Measurements from ENCODE around the gene TBX3. TPM values are rescaled to one million over a fixed set of nuclear protein-coding genes. Genes with fewer than 3 reads are reported as not detected.

TBX3 gene
- total RNA-seq, 1 donor from 2014 or later: 3.0 TPM

GRCh38 chr12:114704096-114704495 is 20.1 kb upstream of the TBX3 start:
- no peak for DNase-seq
- Mint-ChIP-seq H3K36me3 (ENCODE audit: unreplicated experiment) (no peaks in the 10 kb centered on the region), H3K4me1 (ENCODE audit: low read depth, unreplicated experiment) (no peaks in the 10 kb centered on the region), H3K27me3 (ENCODE audit: unreplicated experiment) (peaks cover 33% of the 10 kb centered on the region), H3K9me3 (ENCODE audit: unreplicated experiment) (peaks cover 3% of the 10 kb centered on the region), H3K4me3 (ENCODE audit: unreplicated experiment) (no peak overlapping the region), H3K27ac (ENCODE audit: unreplicated experiment) (no peak overlapping the region)
- TF ChIP-seq CTCF (IDR thresholded peaks at IDR 0.05; ENCODE audit: partially characterized antibody, unreplicated experiment): no peak

GRCh38 chr12:114703060-114703493 is 19.1 kb upstream of the TBX3 start:
- no peak overlapping the region for H3K4me3 Mint-ChIP-seq (ENCODE audit: unreplicated experiment)
- H3K27ac Mint-ChIP-seq (ENCODE audit: unreplicated experiment): no peak overlapping the region
- no peaks in the 10 kb centered on the region for H3K4me1 Mint-ChIP-seq (ENCODE audit: low read depth, unreplicated experiment)
- no peaks in the 10 kb centered on the region for H3K36me3 Mint-ChIP-seq (ENCODE audit: unreplicated experiment)
- no peak for TF ChIP-seq CTCF (IDR thresholded peaks at IDR 0.05; ENCODE audit: partially characterized antibody, unreplicated experiment)
- no peak for DNase-seq
- H3K27me3 Mint-ChIP-seq (ENCODE audit: unreplicated experiment): peaks cover 40% of the 10 kb centered on the region
- H3K9me3 Mint-ChIP-seq (ENCODE audit: unreplicated experiment): peaks cover 5% of the 10 kb centered on the region

GRCh38 chr12:114702462-114702861 is 18.5 kb upstream of the TBX3 start:
- H3K4me3 Mint-ChIP-seq (ENCODE audit: unreplicated experiment): no peak overlapping the region
- TF ChIP-seq CTCF (IDR thresholded peaks at IDR 0.05; ENCODE audit: partially characterized antibody, unreplicated experiment): no peak
- peaks cover 5% of the 10 kb centered on the region for H3K9me3 Mint-ChIP-seq (ENCODE audit: unreplicated experiment)
- peaks cover 1% of the 10 kb centered on the region for H3K4me1 Mint-ChIP-seq (ENCODE audit: low read depth, unreplicated experiment)
- no peak for DNase-seq
- H3K36me3 Mint-ChIP-seq (ENCODE audit: unreplicated experiment): no peaks in the 10 kb centered on the region
- peaks cover 43% of the 10 kb centered on the region for H3K27me3 Mint-ChIP-seq (ENCODE audit: unreplicated experiment)
- no peak overlapping the region for H3K27ac Mint-ChIP-seq (ENCODE audit: unreplicated experiment)

GRCh38 chr12:114701553-114701952 is 17.6 kb upstream of the TBX3 start:
- peaks cover 5% of the 10 kb centered on the region for H3K9me3 Mint-ChIP-seq (ENCODE audit: unreplicated experiment)
- H3K27me3 Mint-ChIP-seq (ENCODE audit: unreplicated experiment): peaks cover 46% of the 10 kb centered on the region
- no peak for DNase-seq
- no peak for TF ChIP-seq CTCF (IDR thresholded peaks at IDR 0.05; ENCODE audit: partially characterized antibody, unreplicated experiment)
- no peak overlapping the region for H3K4me3 Mint-ChIP-seq (ENCODE audit: unreplicated experiment)
- no peaks in the 10 kb centered on the region for H3K36me3 Mint-ChIP-seq (ENCODE audit: unreplicated experiment)
- H3K4me1 Mint-ChIP-seq (ENCODE audit: low read depth, unreplicated experiment): peaks cover 1% of the 10 kb centered on the region
- H3K27ac Mint-ChIP-seq (ENCODE audit: unreplicated experiment): no peak overlapping the region

- Mint-ChIP-seq H3K36me3 (ENCODE audit: unreplicated experiment) (no peaks in the 10 kb centered on the region), H3K27ac (ENCODE audit: unreplicated experiment) (no peak overlapping the region), H3K9me3 (ENCODE audit: unreplicated experiment) (peaks cover 5% of the 10 kb centered on the region), H3K27me3 (ENCODE audit: unreplicated experiment) (peaks cover 48% of the 10 kb centered on the region), H3K4me3 (ENCODE audit: unreplicated experiment) (no peak overlapping the region), H3K4me1 (ENCODE audit: low read depth, unreplicated experiment) (peaks cover 1% of the 10 kb centered on the region)
- TF ChIP-seq CTCF (IDR thresholded peaks at IDR 0.05; ENCODE audit: partially characterized antibody, unreplicated experiment): no peak
- DNase-seq: no peak
These were observed 17.1 kb upstream of the TBX3 start for GRCh38 chr12:114701104-114701414.

Measured in glutamatergic neuron (in vitro differentiated cells).